HCT116 (cell line): Measurements from ENCODE around the gene ADGRL3.

Experiments used
- CTCF ChIP-seq, 3 experiments: fragments of 200-600 bp in 1 of 3; sonication (generic) in 1 of 3; IDR thresholded peaks in 2 of 3; conservative IDR thresholded peaks in 1 of 3; 2 replicates each; pipeline ENCODE4 v1.5.1; 2012 to 2017; ENCODE audit warnings: low read depth in 2 of 3, low read length in 2 of 3, antibody characterized with exemption in 1 of 3, borderline replicate concordance in 1 of 3, control low read depth in 1 of 3, mild to moderate bottlenecking in 1 of 3, mixed read lengths in 1 of 3, mixed run types in 1 of 3, moderate library complexity in 1 of 3; ENCODE audit not compliant: insufficient read depth in 1 of 3
- EZH2phosphoT487 ChIP-seq: fragments of 200-600 bp; IDR thresholded peaks from 2 replicates; pipeline ENCODE4 v1.6.1; 2018; ENCODE audit warnings: antibody characterized with exemption, borderline replicate concordance
- SRF ChIP-seq: IDR thresholded peaks from 2 replicates; pipeline ENCODE4 v1.6.1; 2012; ENCODE audit warnings: low read depth

- TF ChIP-seq CTCF (IDR thresholded peaks at IDR 0.05 in 2 of 3, conservative IDR thresholded peaks at IDR 0.05 in 1 of 3; ENCODE audit: borderline replicate concordance in 1 of 3, insufficient read depth in 1 of 3, low read depth in 2 of 3, low read length in 2 of 3) (no peak), EZH2phosphoT487 (no peak), SRF (no peak)
These were observed 514.3 kb downstream of the ADGRL3 start for GRCh38 chr4:61714387-61714911.
